GM06990 (cell line): Measurements from ENCODE around the gene RPL38.

Experiments
- DNase-seq: peaks from one replicate; pipeline ENCODE4 v3.0.0-alpha.2; 2011; ENCODE audit not compliant: insufficient read length; ENCODE audit errors: extremely low read depth
- H3K27me3 ChIP-seq: replicated peaks from 2 replicates; pipeline ENCODE4 v1.6.0; 2011; ENCODE audit warnings: low read length; ENCODE audit not compliant: control insufficient read depth, insufficient read depth
- H3K36me3 ChIP-seq: 2 replicates; pipeline ENCODE4 v1.5.1; 2011; ENCODE audit warnings: low read length; ENCODE audit not compliant: control insufficient read depth, insufficient read depth
- H3K4me3 ChIP-seq: replicated peaks from 2 replicates; pipeline ENCODE4 v1.5.1; 2011; ENCODE audit warnings: low read depth, mild to moderate bottlenecking, control low read depth, low read length
- TF ChIP-seq, protein P1 (sequence below): IDR thresholded peaks from 2 replicates; pipeline ENCODE4 v1.5.1; 2011; ENCODE audit warnings: low read length, control low read depth, mild to moderate bottlenecking, inconsistent platforms; ENCODE audit not compliant: insufficient read depth, poor library complexity, severe bottlenecking

Gene RPL38

GRCh38 chr17:74203439-74204240 is at the start of gene RPL38:
Gene RPL38 (plus strand): TSS chr17:74203678. CDS start chr17:74203956, 278 bp downstream.
- Histone ChIP-seq H3K4me3 (peak within 1 kb of the TSS; percentile 99), H3K27me3 (no peaks in the 10 kb centered on the region; the same call in 1 of the 2 replicates), H3K36me3 (peaks cover 21% of the 10 kb centered on the region)
- DNase-seq: peak; percentile 84
- TF ChIP-seq, protein P1, sequence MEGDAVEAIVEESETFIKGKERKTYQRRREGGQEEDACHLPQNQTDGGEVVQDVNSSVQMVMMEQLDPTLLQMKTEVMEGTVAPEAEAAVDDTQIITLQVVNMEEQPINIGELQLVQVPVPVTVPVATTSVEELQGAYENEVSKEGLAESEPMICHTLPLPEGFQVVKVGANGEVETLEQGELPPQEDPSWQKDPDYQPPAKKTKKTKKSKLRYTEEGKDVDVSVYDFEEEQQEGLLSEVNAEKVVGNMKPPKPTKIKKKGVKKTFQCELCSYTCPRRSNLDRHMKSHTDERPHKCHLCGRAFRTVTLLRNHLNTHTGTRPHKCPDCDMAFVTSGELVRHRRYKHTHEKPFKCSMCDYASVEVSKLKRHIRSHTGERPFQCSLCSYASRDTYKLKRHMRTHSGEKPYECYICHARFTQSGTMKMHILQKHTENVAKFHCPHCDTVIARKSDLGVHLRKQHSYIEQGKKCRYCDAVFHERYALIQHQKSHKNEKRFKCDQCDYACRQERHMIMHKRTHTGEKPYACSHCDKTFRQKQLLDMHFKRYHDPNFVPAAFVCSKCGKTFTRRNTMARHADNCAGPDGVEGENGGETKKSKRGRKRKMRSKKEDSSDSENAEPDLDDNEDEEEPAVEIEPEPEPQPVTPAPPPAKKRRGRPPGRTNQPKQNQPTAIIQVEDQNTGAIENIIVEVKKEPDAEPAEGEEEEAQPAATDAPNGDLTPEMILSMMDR: peak; percentile 97

DNA sequence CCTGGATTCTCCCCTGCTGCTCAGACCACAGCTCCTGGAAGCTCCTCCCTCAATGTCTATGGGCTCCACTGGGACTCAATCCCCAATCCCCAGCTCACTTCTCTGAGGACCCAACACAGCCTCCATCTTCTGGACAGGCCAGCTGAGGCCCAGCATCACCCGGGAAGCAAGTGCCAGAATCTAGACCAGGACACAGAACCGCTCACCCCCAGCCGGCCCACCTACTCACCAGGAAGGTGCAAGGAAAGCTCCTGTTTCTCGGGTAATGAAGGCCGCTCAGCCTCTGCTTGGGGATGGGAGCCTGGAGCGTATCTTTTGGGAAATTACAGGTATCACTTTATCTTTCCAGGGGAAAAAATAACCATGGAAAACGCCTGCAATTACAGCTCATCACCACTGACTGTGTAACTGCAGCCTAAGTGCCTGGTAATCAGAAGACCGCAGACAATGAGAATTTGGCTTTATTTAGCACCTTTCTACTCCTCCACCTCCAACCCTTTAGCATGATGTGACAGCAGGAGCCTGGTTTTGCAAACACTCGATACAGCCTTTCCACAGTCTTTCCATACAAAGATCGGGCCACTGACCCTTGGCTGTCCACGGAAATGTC is 49.6 kb upstream of the RPL38 start:
- TF ChIP-seq, protein P1: no peak
- DNase-seq: no peak
- no peaks in the 10 kb centered on the region for H3K36me3 ChIP-seq
- no peaks in the 10 kb centered on the region for H3K27me3 ChIP-seq
- H3K4me3 ChIP-seq: no peak overlapping the region

- no peak for DNase-seq
- Histone ChIP-seq H3K27me3 (peaks cover 1% of the 10 kb centered on the region; the same call in 1 of the 2 replicates), H3K36me3 (no peaks in the 10 kb centered on the region), H3K4me3 (no peak overlapping the region)
- TF ChIP-seq, protein P1: no peak
These were observed 46.6 kb upstream of the RPL38 start for GRCh38 chr17:74156878-74157277.

DNA sequence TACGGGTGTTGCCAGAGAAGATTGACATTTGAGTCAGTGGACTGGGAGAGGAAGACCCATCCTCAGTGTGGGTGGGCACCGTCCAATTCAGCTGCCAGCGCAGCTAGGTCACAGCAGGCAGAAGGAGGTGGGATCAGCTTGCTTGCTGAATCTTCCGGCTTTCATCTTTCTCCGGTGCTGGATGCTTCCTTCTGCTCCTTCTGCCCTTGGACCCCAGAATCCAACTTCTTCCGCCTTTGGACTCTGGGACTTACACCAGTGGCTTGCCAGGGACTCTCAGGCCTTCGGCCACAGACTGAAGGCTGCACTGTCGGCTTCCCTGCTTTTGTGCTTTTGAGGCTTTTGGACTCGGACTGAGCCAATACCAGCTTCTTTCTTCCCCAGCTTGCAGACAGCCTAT is 46.1 kb upstream of the RPL38 start:
- Histone ChIP-seq H3K4me3 (no peak overlapping the region), H3K27me3 (peaks cover 1% of the 10 kb centered on the region; the same call in 1 of the 2 replicates), H3K36me3 (no peaks in the 10 kb centered on the region)
- TF ChIP-seq, protein P1: no peak
- DNase-seq: no peak

DNA sequence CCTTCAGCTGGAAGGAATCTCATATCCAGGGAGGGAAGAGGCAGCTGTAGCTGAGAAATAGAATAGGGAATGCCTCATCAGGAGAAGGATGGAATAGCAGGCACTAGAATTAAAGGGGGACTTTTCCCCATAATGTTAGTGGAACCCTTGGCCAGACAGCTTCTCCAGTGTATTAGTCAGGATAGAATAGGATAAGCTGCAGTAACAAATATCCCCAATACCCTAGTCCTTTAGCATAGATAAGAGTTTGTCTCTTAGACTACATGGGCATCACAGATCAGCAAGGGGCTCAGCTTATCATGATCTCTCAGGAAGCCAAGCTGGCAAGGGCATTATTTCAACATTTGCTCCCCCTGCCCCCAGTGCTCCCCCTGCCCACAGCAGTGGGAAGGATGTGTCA is 44.7 kb upstream of the RPL38 start:
- DNase-seq: no peak
- Histone ChIP-seq H3K27me3 (peaks cover 1% of the 10 kb centered on the region; the same call in 1 of the 2 replicates), H3K36me3 (no peaks in the 10 kb centered on the region), H3K4me3 (no peak overlapping the region)
- TF ChIP-seq, protein P1: no peak
